GM19463 (cell line): ENCODE measurements around the gene TMEM52.

Experiments used
- ATAC-seq: cut with Tn5 transposase; IDR thresholded peaks from one replicate; pipeline ENCODE4 v1.9.1; 2021; ENCODE audit warnings: mild to moderate bottlenecking, moderate library complexity; ENCODE audit not compliant: unreplicated experiment

TMEM52 gene

GRCh38 chr1:1876335-1876930, 42.6 kb downstream of the TMEM52 start:
- ATAC-seq: no peak

- no peak for ATAC-seq
These were observed 43.1 kb downstream of the TMEM52 start for GRCh38 chr1:1875932-1876331.

GRCh38 chr1:1874901-1875300, 44.2 kb downstream of the TMEM52 start:
- no peak for ATAC-seq

- ATAC-seq: no peak
These were observed 45.9 kb downstream of the TMEM52 start for GRCh38 chr1:1873186-1873585.

- ATAC-seq: no peak
These were observed 46.6 kb downstream of the TMEM52 start for GRCh38 chr1:1872329-1872994.

- ATAC-seq: no peak
These were observed 49.6 kb downstream of the TMEM52 start for GRCh38 chr1:1869469-1869868.
